GM18505 (cell line): ENCODE data around the gene OLFM1.
"Not testable (repeated sequence)": the region's sequence is repeated elsewhere in the genome, so short reads cannot be mapped to it uniquely, and the experiment has no call there.

Experiments
- ATAC-seq: cut with Tn5 transposase; IDR thresholded peaks from one replicate; pipeline ENCODE4 v1.9.1; 2021; ENCODE audit not compliant: unreplicated experiment
- POLR2A ChIP-seq: IDR thresholded peaks from 4 replicates; pipeline ENCODE4 v1.6.1; 2011; ENCODE audit warnings: borderline replicate concordance; ENCODE audit not compliant: insufficient read depth, insufficient read length; ENCODE audit errors: extremely low read depth

The OLFM1 gene

GRCh38 chr9:135105938-135106491, 18.5 kb downstream of the OLFM1 start:
- ATAC-seq = no peak
- no peak for TF ChIP-seq POLR2A

DNA sequence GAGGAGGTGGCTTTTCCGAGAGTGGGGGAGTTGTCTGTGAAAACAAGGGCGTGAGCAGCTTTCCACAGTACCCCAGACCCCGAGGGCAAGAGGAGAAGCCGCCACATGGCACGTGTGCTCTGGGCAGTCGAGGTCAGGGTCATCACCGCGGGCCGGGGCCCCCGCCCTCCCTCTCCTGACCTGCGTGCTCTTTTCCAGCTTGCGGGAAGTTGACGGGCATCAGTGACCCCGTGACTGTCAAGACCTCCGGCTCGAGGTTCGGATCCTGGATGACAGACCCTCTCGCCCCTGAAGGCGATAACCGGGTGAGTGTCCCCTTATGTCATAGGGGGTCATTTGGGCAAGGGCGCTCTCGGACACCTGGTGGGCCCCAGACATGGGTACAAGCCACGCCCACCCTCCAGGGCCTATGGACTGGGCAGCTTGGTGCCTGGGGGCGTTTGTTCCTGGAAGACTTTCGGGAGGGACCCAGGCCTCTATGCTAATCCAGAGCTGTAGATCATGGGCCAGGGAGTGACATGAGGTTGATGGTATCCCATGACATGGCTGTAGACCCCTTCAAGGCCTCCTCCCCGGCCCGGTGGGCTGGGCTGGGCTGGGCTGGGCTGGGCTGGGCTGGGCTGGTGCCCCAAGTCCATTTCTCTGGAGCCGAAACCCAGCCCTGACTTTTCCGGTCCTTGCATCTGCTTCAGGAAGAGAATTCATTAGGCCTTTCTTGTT, 19.2 kb downstream of the OLFM1 start:
- TF ChIP-seq POLR2A = no peak
- no peak for ATAC-seq

DNA sequence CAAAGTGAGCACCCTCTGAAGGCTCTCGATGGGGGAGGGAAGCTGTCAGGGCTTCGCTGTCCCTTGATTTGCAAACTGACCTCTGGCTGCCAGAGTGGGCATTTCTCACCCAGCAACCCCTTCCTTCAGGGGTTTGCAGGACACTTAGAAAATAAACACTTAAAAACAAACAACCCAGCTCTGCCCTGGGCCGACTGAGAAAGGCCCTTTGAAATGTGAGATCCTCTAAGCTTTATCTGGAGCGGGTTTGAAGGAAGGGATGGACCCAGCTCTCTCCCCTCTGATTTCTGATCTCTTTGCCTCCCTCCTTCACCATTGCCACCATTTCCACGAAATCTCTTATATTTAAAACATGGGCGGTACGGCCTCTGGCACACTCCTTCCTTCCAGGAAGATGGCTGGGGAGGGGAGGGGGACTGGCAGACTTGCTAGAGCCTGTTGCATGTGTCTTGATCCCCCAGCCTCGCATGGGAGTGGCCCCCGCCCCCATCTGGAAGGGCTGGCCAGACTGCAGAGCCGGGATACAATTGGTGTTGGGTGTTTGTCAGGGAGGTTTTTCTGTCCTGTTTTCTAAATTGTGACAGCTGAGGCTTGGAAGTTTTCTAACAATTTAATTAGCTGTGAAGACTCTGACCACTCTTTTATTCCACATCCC, 20.2 kb downstream of the OLFM1 start:
- ATAC-seq = no peak

DNA sequence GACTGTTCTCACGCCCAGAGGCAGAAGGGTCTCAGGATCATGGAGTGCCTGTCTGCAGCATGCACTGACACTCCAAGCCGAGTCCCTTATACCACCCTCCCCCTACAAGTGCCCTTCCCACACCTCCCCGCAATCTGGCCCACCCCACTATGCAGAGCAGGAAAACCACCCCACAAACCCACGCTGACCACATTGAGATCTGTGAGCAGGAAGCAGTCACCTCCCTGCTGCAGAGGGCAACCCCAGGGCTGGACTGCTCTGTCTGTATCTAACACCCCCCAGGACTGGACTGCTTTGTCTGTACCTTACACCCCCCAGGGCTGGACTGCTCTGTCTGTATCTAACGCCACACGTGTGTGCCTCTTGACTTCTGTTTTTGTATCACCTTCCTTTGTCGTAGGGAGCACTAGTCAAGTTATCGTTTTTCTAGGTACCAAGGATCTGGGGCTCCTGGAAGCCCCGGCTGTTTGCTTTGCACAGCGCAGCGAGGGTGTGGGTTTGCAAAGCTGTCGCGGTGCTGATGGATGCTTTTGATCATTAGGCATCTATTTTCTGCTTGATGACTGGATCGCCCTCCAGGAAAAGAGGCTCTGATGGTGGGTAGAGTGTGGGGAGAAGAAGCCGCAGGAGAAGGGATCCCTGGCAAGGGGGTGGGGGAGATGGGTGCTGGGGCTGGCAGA, 21.5 kb downstream of the OLFM1 start:
- ATAC-seq = no peak
- TF ChIP-seq POLR2A = no peak

More for the DNA sequence above, 20.2 kb downstream of the OLFM1 start:
- TF ChIP-seq POLR2A = no peak

- TF ChIP-seq POLR2A = no peak
- no peak for ATAC-seq
These were observed 22.2 kb downstream of the OLFM1 start for GRCh38 chr9:135109650-135110049.

GRCh38 chr9:135110416-135110815, 22.9 kb downstream of the OLFM1 start:
- TF ChIP-seq POLR2A = no peak
- ATAC-seq = no peak

GRCh38 chr9:135111600-135111999, 24.1 kb downstream of the OLFM1 start:
- ATAC-seq = not testable (repeated sequence)

GRCh38 chr9:135116371-135116770, 28.9 kb downstream of the OLFM1 start:
- ATAC-seq = no peak
- TF ChIP-seq POLR2A = no peak

DNA sequence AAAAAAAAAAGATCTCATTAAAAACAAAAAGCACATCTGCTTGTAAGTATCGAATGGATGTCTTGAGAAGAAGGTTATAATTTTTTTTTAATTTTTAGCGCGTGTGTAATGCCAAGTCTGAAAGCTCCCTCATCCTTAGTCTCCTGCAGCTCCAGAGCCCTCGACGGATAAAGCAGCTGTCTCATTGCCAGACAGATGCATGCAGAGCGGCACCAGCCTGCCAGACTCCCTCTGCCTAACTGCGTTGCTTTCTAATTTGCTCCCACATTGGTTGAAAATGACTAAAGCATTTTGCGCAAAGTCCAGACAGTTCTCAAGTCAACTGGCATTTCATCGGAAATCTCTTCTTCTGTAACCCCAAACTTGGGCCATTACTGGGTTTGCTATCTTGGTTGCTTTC, 29.4 kb downstream of the OLFM1 start:
- no peak for TF ChIP-seq POLR2A

GRCh38 chr9:135117281-135117680, 29.8 kb downstream of the OLFM1 start:
- TF ChIP-seq POLR2A = no peak
- ATAC-seq = no peak

More for the DNA sequence above, 29.4 kb downstream of the OLFM1 start:
- no peak for ATAC-seq

DNA sequence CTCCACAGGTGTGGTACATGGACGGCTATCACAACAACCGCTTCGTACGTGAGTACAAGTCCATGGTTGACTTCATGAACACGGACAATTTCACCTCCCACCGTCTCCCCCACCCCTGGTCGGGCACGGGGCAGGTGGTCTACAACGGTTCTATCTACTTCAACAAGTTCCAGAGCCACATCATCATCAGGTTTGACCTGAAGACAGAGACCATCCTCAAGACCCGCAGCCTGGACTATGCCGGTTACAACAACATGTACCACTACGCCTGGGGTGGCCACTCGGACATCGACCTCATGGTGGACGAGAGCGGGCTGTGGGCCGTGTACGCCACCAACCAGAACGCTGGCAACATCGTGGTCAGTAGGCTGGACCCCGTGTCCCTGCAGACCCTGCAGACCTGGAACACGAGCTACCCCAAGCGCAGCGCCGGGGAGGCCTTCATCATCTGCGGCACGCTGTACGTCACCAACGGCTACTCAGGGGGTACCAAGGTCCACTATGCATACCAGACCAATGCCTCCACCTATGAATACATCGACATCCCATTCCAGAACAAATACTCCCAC, 32.1 kb downstream of the OLFM1 start:
- no peak for ATAC-seq
- no peak for TF ChIP-seq POLR2A

- ATAC-seq = no peak
- no peak for TF ChIP-seq POLR2A
These were observed 32.8 kb downstream of the OLFM1 start for GRCh38 chr9:135120249-135120648.

GRCh38 chr9:135122316-135122715, 34.8 kb downstream of the OLFM1 start:
- ATAC-seq = no peak
- no peak for TF ChIP-seq POLR2A
